Prostate gland (tissue), 2 donors: ENCODE measurements around the gene TRAF4. TPM values are rescaled to one million over a fixed set of nuclear protein-coding genes. Genes with fewer than 3 reads are reported as not detected.

Experiments
- DNase-seq: peaks from one replicate; pipeline ENCODE4 v3.0.0-alpha.2; 2019; ENCODE audit warnings: low spot score
- H3K27ac ChIP-seq, 2 donors: fragments of 200-600 bp; sonication (generic); 2 replicates each; pipeline ENCODE4 v1.5.1; 2017 to 2019
- H3K27me3 ChIP-seq: fragments of 200-600 bp; sonication (generic); replicated peaks from 2 replicates; pipeline ENCODE4 v1.5.1; 2019; ENCODE audit not compliant: insufficient read depth
- H3K36me3 ChIP-seq, 2 donors: fragments of 200-600 bp; sonication (generic); 1 replicate in 1 of 2; 2 replicates in 1 of 2; pipeline versions ENCODE4 v1.5.1 to v1.8.1; 2017 to 2019
- H3K4me1 ChIP-seq: fragments of 200-600 bp; sonication (generic); replicated peaks from 2 replicates; pipeline ENCODE4 v1.5.1; 2019
- H3K4me3 ChIP-seq, 2 donors: fragments of 200-600 bp; sonication (generic); 2 replicates each; pipeline ENCODE4 v1.5.1; 2017 to 2019
- H3K9me3 ChIP-seq: fragments of 200-600 bp; sonication (generic); 2 replicates; pipeline ENCODE4 v1.5.1; 2017
- CTCF ChIP-seq, 4 experiments: fragments of 200-600 bp in 2 of 4; fragments of 450-650 bp in 2 of 4; sonication (generic) in 2 of 4; IDR thresholded peaks; 1 replicate in 3 of 4; 2 replicates in 1 of 4; pipeline ENCODE4 v1.5.1; 2016 to 2019; ENCODE audit warnings: antibody characterized with exemption in 4 of 4, mild to moderate bottlenecking in 2 of 4, moderate library complexity in 2 of 4
- POLR2A ChIP-seq: fragments of 450-650 bp; IDR thresholded peaks from one replicate; pipeline ENCODE4 v1.6.1; 2016; ENCODE audit warnings: antibody characterized with exemption, mild to moderate bottlenecking
- POLR2AphosphoS5 ChIP-seq: sonication (generic); formaldehyde crosslinking; IDR thresholded peaks from one replicate; pipeline ENCODE4 v1.6.1; 2017; ENCODE audit warnings: antibody characterized with exemption
- WGBS: methylation state at CpG from one replicate; pipeline ENCODE4 v1.1.5; 2018; 5-methylcytosine and 5-hydroxymethylcytosine counted together
- intact Hi-C: fragments of 100-400 bp; cut with DNase I; formaldehyde crosslinking; loops from one replicate; pipeline ENCODE4 v1.14.2; 2022
- total RNA-seq, 2 donors: library from RNA; depleted of rRNA; stranded (reverse); fragments of >200 nt; gene quantifications; one replicate each; pipeline ENCODE4 v1.1.0, GENCODE V29; 2016

TRAF4 gene
- 10 to 100 TPM; 43.1 to 59.8 TPM for total RNA-seq

DNA sequence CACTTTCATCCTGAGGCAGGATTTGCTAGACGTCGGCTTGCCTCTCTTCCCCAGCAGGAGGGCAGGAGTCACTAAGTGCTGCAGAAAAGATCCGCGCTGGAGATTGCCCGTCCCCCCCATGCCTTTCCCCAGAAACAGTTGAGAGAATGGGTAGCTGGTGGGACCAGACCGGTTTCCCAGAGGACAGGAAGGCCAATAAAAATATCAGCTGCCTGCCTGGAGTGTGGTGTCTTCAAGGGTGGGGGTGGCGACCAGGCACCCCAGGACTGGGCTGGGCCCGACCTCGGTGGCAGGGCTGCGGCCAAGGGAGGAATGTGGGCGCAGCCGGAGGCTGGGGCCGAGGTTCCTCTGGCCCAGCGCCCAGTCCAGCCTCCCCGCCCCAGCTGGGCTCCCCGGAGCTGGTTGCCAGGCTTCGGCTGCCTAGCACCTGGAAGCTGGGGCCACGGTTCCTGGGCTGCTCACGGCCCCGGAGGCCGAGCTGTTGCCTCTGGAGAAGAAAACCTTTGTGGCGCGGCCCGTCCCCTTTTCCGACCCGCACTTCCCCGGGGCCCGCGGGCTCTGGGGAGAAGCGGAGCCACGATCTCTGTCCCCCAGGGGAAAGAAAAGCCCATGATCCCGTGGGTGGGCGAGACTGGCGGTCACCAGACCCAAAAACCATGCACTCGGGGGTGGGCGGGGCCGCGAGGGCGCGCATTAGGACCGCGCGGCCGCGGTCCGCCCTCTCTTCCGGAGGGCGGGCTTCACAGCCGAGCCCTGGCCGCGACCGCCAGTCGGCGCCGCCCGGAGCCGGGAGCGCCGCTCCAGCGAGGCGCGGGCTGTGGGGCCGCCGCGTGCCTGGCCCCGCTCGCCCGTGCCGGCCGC is at the start of gene TRAF4:
Gene TRAF4, plus strand, starts transcription at position 769 of the 861 bp plus-strand sequence. CDS start 102 bp downstream, outside the sequence.
- WGBS = under 1% methylated on average over 63 of the region's 70 CpGs
- peak; percentile 73 for DNase-seq
- H3K36me3 ChIP-seq = peaks cover 0 to 5% of the 10 kb centered on the region in 2 donors
- intact Hi-C loops = loop anchor here (2.0 to 10.0 kb wide), 2 partner anchors 15 to 59 kb away; partner anchors contain the start of gene NEK8
- TF ChIP-seq POLR2A (peak; percentile 83), CTCF (IDR thresholded peaks at IDR 0.05) (peak in 3 of 4 experiments; percentile 19 to 65 (median 62)), POLR2AphosphoS5 (peak; percentile 6)
- H3K4me1 ChIP-seq = peaks cover 31% of the 10 kb centered on the region
- H3K9me3 ChIP-seq = no peaks in the 10 kb centered on the region
- peak within 1 kb of the TSS; percentile 99 for H3K27ac ChIP-seq
- H3K4me3 ChIP-seq = peak within 1 kb of the TSS; percentile 93 to 99
- H3K27me3 ChIP-seq = no peaks in the 10 kb centered on the region

GRCh38 chr17:28698253-28698941 is 45.4 kb upstream of the TRAF4 start:
- no peaks in the 10 kb centered on the region for H3K27me3 ChIP-seq
- no peaks in the 10 kb centered on the region for H3K4me1 ChIP-seq
- H3K4me3 ChIP-seq = no peak overlapping the region
- peaks cover 42 to 45% of the 10 kb centered on the region in 2 donors for H3K36me3 ChIP-seq
- no peak for TF ChIP-seq CTCF (IDR thresholded peaks at IDR 0.05)
- no peak for TF ChIP-seq POLR2AphosphoS5
- no peak for TF ChIP-seq POLR2A
- H3K27ac ChIP-seq = no peak overlapping the region
- intact Hi-C loops = no loop called here
- H3K9me3 ChIP-seq = no peaks in the 10 kb centered on the region
- no peak for DNase-seq
- 79% methylated on average over 6 of the region's 6 CpGs for WGBS

- no peak overlapping the region for H3K27ac ChIP-seq
These were observed 43.5 kb upstream of the TRAF4 start for GRCh38 chr17:28700278-28700677.

GRCh38 chr17:28700830-28701492 is 42.9 kb upstream of the TRAF4 start:
- DNase-seq = no peak
- Histone ChIP-seq H3K4me1 (no peaks in the 10 kb centered on the region), H3K27ac (no peak overlapping the region), H3K36me3 (peaks cover 37 to 38% of the 10 kb centered on the region in 2 donors), H3K9me3 (no peaks in the 10 kb centered on the region), H3K27me3 (no peaks in the 10 kb centered on the region), H3K4me3 (no peak overlapping the region)
- TF ChIP-seq POLR2A = no peak
- no peak for TF ChIP-seq CTCF (IDR thresholded peaks at IDR 0.05)
- no peak for TF ChIP-seq POLR2AphosphoS5
- intact Hi-C loops = no loop called here
- 87% methylated on average over 10 of the region's 10 CpGs for WGBS

More at GRCh38 chr17:28700278-28700677, 43.5 kb upstream of the TRAF4 start:
- TF ChIP-seq POLR2AphosphoS5 = no peak
- TF ChIP-seq POLR2A = no peak
- no peak for TF ChIP-seq CTCF (IDR thresholded peaks at IDR 0.05)
- H3K36me3 ChIP-seq = peaks cover 41 to 42% of the 10 kb centered on the region in 2 donors
- H3K27me3 ChIP-seq = no peaks in the 10 kb centered on the region
- intact Hi-C loops = no loop called here
- no peaks in the 10 kb centered on the region for H3K9me3 ChIP-seq
- 88% methylated on average over 8 of the region's 8 CpGs for WGBS
- no peak for DNase-seq
- no peak overlapping the region for H3K4me3 ChIP-seq
- H3K4me1 ChIP-seq = no peaks in the 10 kb centered on the region
